HG02678 (cell line): ENCODE results near the gene TEX22.

ENCODE experiments used
- ATAC-seq: cut with Tn5 transposase; IDR thresholded peaks from one replicate; pipeline ENCODE4 v1.9.1; 2021; ENCODE audit warnings: mild to moderate bottlenecking, moderate library complexity; ENCODE audit not compliant: unreplicated experiment

The TEX22 gene

GRCh38 chr14:105398726-105399465 is 558 bp downstream of the TEX22 start:
- ATAC-seq, result peak; percentile 41

DNA sequence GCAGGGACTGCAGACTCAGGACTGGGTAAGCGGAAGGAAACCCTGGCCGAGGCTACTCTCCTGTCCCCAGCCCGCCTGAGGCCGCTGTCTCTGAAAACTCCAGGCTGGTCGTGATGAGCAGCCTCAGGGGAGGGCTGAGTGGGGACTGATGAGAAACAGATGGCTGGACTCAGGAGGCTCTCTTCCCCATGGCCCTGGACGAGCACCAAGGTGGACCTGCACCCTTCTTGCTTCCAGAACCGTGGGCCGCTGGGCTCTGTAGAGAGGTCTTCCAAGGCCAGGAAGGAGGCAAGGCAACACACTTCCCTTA is 1.1 kb downstream of the TEX22 start:
- no peak for ATAC-seq

GRCh38 chr14:105400016-105400415 is 1.7 kb downstream of the TEX22 start:
- ATAC-seq, result no peak

GRCh38 chr14:105401699-105402098 is 3.4 kb downstream of the TEX22 start:
- ATAC-seq, result no peak

GRCh38 chr14:105408592-105408991 is 10.3 kb downstream of the TEX22 start:
- no peak for ATAC-seq

- ATAC-seq, result no peak
Observed at GRCh38 chr14:105409364-105409763, 11.0 kb downstream of the TEX22 start.

DNA sequence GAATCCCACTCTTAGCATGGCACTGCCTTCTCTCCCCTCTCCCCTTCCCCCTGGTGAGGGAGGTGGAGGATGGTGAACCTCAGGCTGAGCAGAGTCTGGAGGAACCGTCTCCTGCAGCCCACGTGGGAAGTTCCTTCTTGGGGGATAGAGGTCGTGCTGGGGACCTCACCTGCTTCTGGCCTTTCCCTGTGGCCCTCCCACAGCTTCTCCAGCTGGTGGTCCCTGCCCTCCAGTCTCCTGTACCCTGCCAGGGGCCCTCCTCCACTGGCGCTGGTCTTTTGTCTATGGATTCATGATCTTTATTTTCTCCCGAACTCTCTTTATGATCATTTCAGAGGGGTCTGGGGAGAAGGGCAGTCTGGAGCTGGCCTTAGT is 12.3 kb downstream of the TEX22 start:
- no peak for ATAC-seq

DNA sequence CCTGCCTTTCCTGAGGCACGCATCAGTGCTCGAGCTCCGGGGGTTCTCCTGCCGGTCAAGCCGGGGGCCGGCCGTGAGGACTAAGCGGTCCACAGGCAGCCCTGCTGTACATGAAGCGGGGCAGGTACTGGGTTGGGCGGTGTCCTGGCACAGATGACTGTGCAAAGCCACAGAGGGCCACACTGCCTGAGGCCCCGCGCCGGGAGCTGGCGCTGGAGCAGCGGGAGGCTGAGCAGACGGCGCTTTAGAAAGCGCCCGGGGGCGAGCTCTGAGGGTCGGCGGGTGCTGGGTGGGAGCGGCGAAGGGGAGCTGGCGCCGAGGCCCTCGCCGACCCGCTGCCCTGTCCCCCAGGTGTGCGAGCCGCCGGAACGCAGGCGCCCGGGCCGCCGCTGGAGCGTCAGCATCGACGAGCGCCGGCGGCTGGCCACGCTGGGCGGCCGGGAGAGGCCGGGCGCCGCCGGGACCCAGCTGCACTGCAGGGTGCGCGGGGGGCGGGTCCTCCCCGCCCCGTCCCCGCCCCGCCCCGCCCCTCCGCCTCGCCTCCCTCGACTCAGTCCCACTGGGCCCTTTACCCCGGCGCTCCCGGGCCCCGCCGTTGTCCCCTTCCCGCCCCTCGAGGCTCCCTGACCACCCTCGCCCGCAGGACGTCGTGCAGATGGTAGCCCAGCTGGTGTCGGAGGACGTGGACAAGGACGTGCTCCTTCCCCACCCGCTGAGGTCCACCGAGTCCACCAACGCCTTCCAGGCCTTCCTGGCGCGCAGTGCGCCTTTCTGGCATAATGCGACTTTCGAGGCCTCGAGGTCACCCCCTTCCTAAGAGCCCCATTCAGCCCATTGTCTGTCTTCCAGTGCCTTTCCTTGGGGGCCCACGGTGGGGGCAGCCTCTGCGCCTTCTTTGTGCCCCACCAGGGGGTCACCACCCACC is 12.9 kb downstream of the TEX22 start:
- no peak for ATAC-seq

GRCh38 chr14:105411985-105412770 is 13.8 kb downstream of the TEX22 start:
- no peak for ATAC-seq

- no peak for ATAC-seq
Observed at GRCh38 chr14:105412771-105413543, 14.6 kb downstream of the TEX22 start.

DNA sequence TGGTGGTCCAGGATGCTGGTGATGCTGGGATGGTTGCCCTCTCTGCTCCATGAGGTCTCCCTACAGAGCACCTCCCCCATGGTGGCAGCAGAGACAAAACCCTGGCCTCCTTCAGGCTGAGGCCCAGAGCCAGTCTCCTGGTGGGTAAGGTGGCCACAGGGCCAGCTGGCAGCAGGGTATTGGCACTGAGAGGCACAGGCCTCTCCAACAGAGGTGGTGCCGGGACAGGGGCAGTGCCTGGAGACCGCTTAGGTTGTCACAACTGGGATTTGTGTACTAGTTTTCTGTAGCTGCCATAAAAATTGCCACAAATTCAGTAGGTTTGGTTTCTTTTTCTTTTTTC is 15.2 kb downstream of the TEX22 start:
- ATAC-seq, result no peak

GRCh38 chr14:105414456-105415371 is 16.4 kb downstream of the TEX22 start:
- ATAC-seq, result no peak

GRCh38 chr14:105415481-105416428 is 17.4 kb downstream of the TEX22 start:
- no peak for ATAC-seq

DNA sequence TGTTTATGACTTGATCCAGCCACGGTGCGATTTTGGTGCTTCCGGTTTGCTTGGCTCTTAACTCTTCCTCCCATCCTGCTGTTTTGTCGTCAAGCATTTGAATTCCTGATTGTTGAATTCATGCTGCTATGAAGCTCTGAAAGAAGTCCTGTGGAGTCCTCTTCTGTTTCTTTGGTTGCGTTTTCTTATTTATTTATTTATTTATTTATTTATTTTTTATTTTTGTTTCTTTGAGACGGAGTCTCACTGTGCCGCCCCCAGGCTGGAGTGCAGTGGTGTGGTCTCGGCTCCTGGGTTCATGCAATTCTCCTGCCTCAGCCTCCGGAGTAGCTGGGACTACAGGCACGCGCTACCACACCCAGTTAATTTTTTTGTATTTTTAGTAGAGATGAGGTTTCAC is 18.3 kb downstream of the TEX22 start:
- no peak for ATAC-seq

DNA sequence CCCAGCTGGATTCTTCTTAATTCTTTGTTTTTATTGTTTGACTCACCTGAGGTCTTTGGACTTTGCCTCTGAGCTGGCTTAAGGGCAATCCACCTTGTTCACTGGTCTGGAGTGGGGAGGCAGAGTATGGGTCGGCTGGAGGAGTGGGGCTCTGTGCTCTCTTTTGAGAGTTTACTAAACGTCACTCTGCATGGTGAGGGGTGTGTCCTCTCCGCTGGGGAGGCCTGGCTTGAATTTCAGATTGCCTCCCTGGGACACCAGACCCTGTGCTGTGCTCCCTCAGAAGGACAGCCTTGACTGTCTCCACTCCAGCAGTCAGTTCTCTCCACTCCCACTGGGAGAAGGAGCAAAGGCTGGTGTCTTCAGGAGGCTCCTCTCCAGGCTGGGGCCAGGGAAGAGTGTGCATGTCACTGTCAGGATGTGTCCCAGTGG is 19.4 kb downstream of the TEX22 start:
- no peak for ATAC-seq

DNA sequence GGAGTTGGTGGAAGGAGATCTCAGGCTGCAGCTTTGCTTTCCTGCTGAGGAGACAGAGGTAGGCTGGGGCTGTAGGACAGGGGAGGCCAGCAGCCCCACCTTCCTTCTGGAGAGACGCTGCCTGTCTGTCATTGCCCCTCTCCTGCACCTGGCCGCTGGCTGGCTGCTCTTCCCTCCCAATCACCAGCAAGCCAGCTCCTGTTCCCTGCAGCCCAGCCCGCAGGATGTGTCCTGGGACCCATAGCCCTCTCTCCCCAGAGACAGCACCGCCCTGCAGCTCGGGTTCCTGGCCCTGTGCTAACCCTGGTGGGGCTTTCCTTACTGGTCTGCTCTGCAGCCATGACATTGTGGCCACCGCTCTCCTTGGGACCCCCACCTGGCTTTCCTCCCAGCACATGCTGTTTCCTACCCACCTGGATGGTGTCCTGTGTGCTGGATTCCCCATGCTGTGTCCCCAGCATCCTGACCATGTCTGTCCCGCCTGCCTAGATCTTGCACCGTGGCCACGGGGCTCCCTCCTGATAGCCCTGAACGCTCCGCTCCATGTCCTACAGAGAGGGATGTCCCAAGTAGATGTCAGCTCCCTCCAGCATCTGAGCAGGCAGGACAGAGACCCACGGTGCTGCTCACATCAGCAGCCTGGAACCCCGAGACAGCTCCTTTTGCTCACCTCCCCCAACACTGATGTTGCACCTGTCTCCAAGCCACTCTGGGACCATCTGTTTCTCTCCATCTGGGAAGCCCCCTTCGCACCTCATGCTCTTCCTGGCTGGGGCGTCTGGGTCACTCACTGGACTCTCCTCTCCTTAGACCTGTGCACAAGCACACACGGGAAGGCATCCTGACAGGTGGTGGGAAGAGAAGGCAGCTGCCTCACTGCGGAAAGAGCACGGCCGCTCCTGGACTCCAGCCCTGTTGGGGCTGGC is 20.2 kb downstream of the TEX22 start:
- no peak for ATAC-seq

DNA sequence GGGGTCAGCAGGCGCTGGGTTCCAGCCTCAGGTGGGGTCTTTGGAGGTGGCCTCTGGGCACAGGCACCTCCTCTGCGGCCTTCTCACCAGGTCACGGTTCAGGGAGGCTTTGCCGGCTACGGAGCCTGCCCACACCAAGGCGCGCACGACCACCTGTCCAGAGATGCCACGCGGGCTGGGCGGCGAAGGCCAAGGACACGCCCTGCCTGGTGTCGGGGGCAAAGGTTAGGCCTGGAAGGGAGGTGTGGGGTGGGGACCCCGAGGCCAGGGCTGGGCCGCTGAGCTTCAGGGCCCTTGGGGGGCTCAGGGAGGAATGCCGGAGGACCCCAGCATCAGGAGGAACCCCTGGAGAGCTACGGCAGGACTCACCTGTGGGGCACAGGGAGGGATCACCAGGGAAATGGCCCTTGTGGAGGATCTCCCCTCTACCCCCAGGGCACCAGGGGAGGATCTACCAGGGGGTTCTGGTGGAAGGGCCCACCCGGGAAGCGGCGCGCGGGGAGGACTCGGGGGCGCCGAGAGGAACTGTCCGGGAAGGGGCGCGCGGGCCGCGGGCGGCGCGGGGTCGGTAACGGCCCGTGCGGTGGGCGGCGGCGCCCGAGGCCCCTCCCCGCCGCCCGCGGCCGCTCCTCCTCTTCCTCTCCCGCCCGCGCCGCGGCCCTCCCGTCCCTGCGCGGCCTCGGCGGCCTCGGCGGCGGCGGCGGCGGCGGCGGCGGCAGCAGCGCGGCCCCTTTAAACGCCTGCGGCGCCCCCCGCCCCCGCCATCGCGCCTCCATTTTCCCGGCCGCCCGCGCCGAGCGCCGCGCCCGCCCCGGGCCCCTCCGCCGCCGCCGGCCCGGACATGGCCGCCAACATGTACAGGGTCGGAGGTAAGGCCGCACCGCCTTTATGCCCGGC is 21.1 kb downstream of the TEX22 start, which contains the start of gene MTA1:
MTA1 (plus strand) TSS at position 633 of the 897 bp plus-strand sequence; CDS start at position 842, 209 bp downstream.
- peak; percentile 67 for ATAC-seq
